A549 (cell line): ENCODE results near the gene FAM107B. TPM values are rescaled to one million over a fixed set of nuclear protein-coding genes. Genes with fewer than 3 reads are reported as not detected.

Source experiments
- ATAC-seq, 2 experiments: fragments of 200-7000 bp in 1 of 2; fragments of >200 bp in 1 of 2; cut with Nextera tagmentation in 1 of 2; cut with Tn5 transposase in 1 of 2; 3 replicates each; pipeline versions ENCODE4 v1.8.0 to v1.9.1; 2018 to 2020; ENCODE audit warnings: mild to moderate bottlenecking in 1 of 2, moderate library complexity in 1 of 2
- CTCF ChIA-PET: fragments of 300-600 bp; sonication (Branson Sonifier 250); formaldehyde crosslinking; extraction: SDS; loops from one replicate; lab custom pipeline; 2021; ENCODE audit warnings: antibody characterized with exemption, inconsistent platforms; lab: Yijun Ruan, JAX
- POLR2A ChIA-PET: fragments of 350-600 bp; formaldehyde crosslinking; extraction: SDS; loops from one replicate; lab custom pipeline; 2021; ENCODE audit warnings: antibody characterized with exemption, inconsistent platforms; lab: Yijun Ruan, JAX
- DNase-seq, 2 experiments: peaks; one replicate each; pipeline versions ENCODE4 v3.0.0 to v3.0.0-alpha.2; 2011 to 2016; ENCODE audit warnings: low read depth in 1 of 2, low spot score in 1 of 2
- FAIRE-seq: peaks from 2 replicates; lab custom pipeline; 2011; peaks lifted over from hg19 to GRCh38; lab: Jason Lieb, UNC
- H3K27ac ChIP-seq, 2 experiments: fragments of >200 bp; sonication (Bioruptor Twin); formaldehyde crosslinking; 3 replicates each; pipeline ENCODE4 v1.5.1; 2016 to 2017
- H3K4me1 ChIP-seq: fragments of >200 bp; sonication (Bioruptor Twin); formaldehyde crosslinking; 3 replicates; pipeline ENCODE4 v1.6.1; 2016
- H3K4me2 ChIP-seq: fragments of >200 bp; sonication (Bioruptor Twin); formaldehyde crosslinking; 3 replicates; pipeline ENCODE4 v1.6.1; 2016
- H3K4me3 ChIP-seq: fragments of >200 bp; sonication (Bioruptor Twin); formaldehyde crosslinking; 3 replicates; pipeline ENCODE4 v1.5.1; 2016
- H3K9me3 ChIP-seq: fragments of >200 bp; sonication (Bioruptor Twin); formaldehyde crosslinking; 3 replicates; pipeline ENCODE4 v1.6.1; 2016
- BCL3 ChIP-seq: fragments of >200 bp; sonication (Bioruptor Twin); formaldehyde crosslinking; IDR thresholded peaks from 3 replicates; pipeline ENCODE4 v1.6.1; 2016
- CBX2 ChIP-seq: fragments of 200-600 bp; sonication (generic); IDR thresholded peaks from 2 replicates; pipeline ENCODE4 v1.6.1; 2016; ENCODE audit warnings: low read depth, mild to moderate bottlenecking, borderline replicate concordance
- CBX8 ChIP-seq: fragments of 200-600 bp; sonication (generic); IDR thresholded peaks from 2 replicates; pipeline ENCODE4 v1.6.1; 2016
- CEBPB ChIP-seq, 2 experiments: fragments of >200 bp in 1 of 2; sonication (Bioruptor Twin) in 1 of 2; formaldehyde crosslinking in 1 of 2; IDR thresholded peaks; 2 replicates each; pipeline ENCODE4 v1.6.1; 2012 to 2016
- EP300 ChIP-seq, 2 experiments: fragments of >200 bp; sonication (Bioruptor Twin); formaldehyde crosslinking; IDR thresholded peaks; 2 replicates in 1 of 2; 3 replicates in 1 of 2; pipeline ENCODE4 v1.6.1; 2016 to 2017
- FOSL2 ChIP-seq, 2 experiments: fragments of 450-650 bp in 1 of 2; fragments of >200 bp in 1 of 2; sonication (Bioruptor Twin) in 1 of 2; formaldehyde crosslinking; IDR thresholded peaks; 2 replicates each; pipeline versions ENCODE4 v1.5.0 to v1.6.1; 2016 to 2020; ENCODE audit warnings: mild to moderate bottlenecking in 1 of 2, moderate library complexity in 1 of 2
- GATA3 ChIP-seq: IDR thresholded peaks from 2 replicates; pipeline ENCODE4 v1.6.1; 2012; ENCODE audit warnings: borderline replicate concordance
- HDAC2 ChIP-seq: fragments of 200-600 bp; sonication (generic); IDR thresholded peaks from 2 replicates; pipeline ENCODE4 v1.6.1; 2016
- HMGXB4 ChIP-seq: fragments of 250-450 bp; sonication (Bioruptor Pico); IDR thresholded peaks from 2 replicates; pipeline ENCODE4 v1.5.0; 2021; ENCODE audit warnings: mild to moderate bottlenecking, moderate library complexity, borderline replicate concordance
- HOXB13 ChIP-seq: fragments of 250-450 bp; sonication (Bioruptor Pico); IDR thresholded peaks from 2 replicates; pipeline ENCODE4 v1.5.0; 2020; ENCODE audit warnings: low read depth, mild to moderate bottlenecking, moderate library complexity
- JUNB ChIP-seq: fragments of >200 bp; sonication (Bioruptor Twin); formaldehyde crosslinking; IDR thresholded peaks from 2 replicates; pipeline ENCODE4 v1.6.1; 2016
- MAFK ChIP-seq: fragments of 450-650 bp; IDR thresholded peaks from 2 replicates; pipeline ENCODE4 v1.6.1; 2014; ENCODE audit not compliant: partially characterized antibody
- MAX ChIP-seq: IDR thresholded peaks from 2 replicates; pipeline ENCODE4 v1.6.1; 2012
- MAZ ChIP-seq: fragments of 150-350 bp; IDR thresholded peaks from 2 replicates; pipeline ENCODE4 v1.6.1; 2014; ENCODE audit warnings: antibody characterized with exemption, low read depth, low read length, borderline replicate concordance
- MYC ChIP-seq: IDR thresholded peaks from 2 replicates; pipeline ENCODE4 v1.6.1; 2012; ENCODE audit warnings: mild to moderate bottlenecking, inconsistent platforms, low read length, improper control_type of control experiment, borderline replicate concordance
- POLR2A ChIP-seq: IDR thresholded peaks from 2 replicates; pipeline ENCODE4 v1.6.1; 2012; ENCODE audit warnings: mild to moderate bottlenecking, low read length
- RARB ChIP-seq: fragments of 250-450 bp; sonication (Bioruptor Pico); IDR thresholded peaks from 2 replicates; pipeline ENCODE4 v1.8.0; 2021; ENCODE audit warnings: mild to moderate bottlenecking, moderate library complexity
- RCOR1 ChIP-seq: fragments of 150-350 bp; IDR thresholded peaks from 2 replicates; pipeline ENCODE4 v1.6.1; 2014; ENCODE audit warnings: antibody characterized with exemption, low read length, low read depth
- REST ChIP-seq: fragments of 200-600 bp; sonication (generic); IDR thresholded peaks from 2 replicates; pipeline ENCODE4 v1.6.1; 2016; ENCODE audit warnings: antibody characterized with exemption, mild to moderate bottlenecking, moderate library complexity
- SREBF2 ChIP-seq: fragments of 450-650 bp; IDR thresholded peaks from 2 replicates; pipeline ENCODE4 v1.6.1; 2014; ENCODE audit warnings: mild to moderate bottlenecking, moderate library complexity
- WGBS: methylation state at CpG from one replicate; pipeline ENCODE4 v1.1.6; 2017; ENCODE audit errors: missing lambda C conversion rate; 5-methylcytosine and 5-hydroxymethylcytosine counted together
- polyA plus RNA-seq, 4 experiments: library from polyadenylated mRNA; depleted of rRNA in 3 of 4; stranded (reverse); fragments of >200 nt; fragmentation: RNase III in 1 of 4; extraction: RNeasy Plus Mini Kit Qiagen cat#74134 plus additional on column Dnase treatment in 1 of 4; gene quantifications; 2 replicates in 3 of 4; 3 replicates in 1 of 4; pipeline ENCODE4 v1.2.3, GENCODE V29; 2011 to 2017

The FAM107B gene
- polyA plus RNA-seq, 2 of the 4 experiments (the other 2 are of a cell fraction) = 99.9 to 173 TPM

- TF ChIP-seq HMGXB4 (CRISPR knock-in tag) = no peak
- TF ChIP-seq, all 56 proteins: peak for 0
Measured at GRCh38 chr10:14574291-14574690, 200.4 kb downstream of the FAM107B start (continued).

- ATAC-seq = peak in 1 of 2 experiments; percentile 22; a peak in 4 of 6 replicates
- no peak for TF ChIP-seq CBX8
- peak in 1 of 2 experiments; percentile 22; a peak in 1 of 4 replicates for TF ChIP-seq CEBPB (IDR thresholded peaks at IDR 0.05)
- TF ChIP-seq MAX = 0 out of 2 replicates have a peak, but pooled peaks have one; percentile 19
- TF ChIP-seq RCOR1 = no peak
- TF ChIP-seq GATA3 = peak; percentile 56; the same call in 1 of the 2 replicates
- no peak for TF ChIP-seq FOSL2 (IDR thresholded peaks at IDR 0.05)
- peak; percentile 82 for TF ChIP-seq FOSL2 (CRISPR knock-in tag; IDR thresholded peaks at IDR 0.05)
- TF ChIP-seq CBX2 = no peak
- peak; percentile 67; the same call in 1 of the 2 replicates for TF ChIP-seq JUNB
- TF ChIP-seq BCL3 = 0 out of 3 replicates have a peak, but pooled peaks have one; percentile 18
- no peak for TF ChIP-seq SREBF2
- WGBS = 0% methylated on average over 1 of the region's 1 CpG
- ChIA-PET CTCF (interaction anchor here (1.0 to 1.4 kb wide), 2 partner anchors 19 to 75 kb away, joined by 3 read pairs; no protein-coding TSS in a partner anchor), POLR2A (no interaction called here)
- H3K4me2 ChIP-seq = peak overlapping the region; percentile 70
- H3K4me3 ChIP-seq = no peak overlapping the region; the same call in 2 of the 3 replicates
- peak in 1 of 2 experiments; percentile 81 for DNase-seq
- H3K27ac ChIP-seq = peak overlapping the region; percentile 77 to 84
- no peaks in the 10 kb centered on the region for H3K9me3 ChIP-seq
- no peak for FAIRE-seq
- H3K4me1 ChIP-seq = peaks cover 90% of the 10 kb centered on the region
Measured at GRCh38 chr10:14573666-14574261, 200.9 kb downstream of the FAM107B start.

GRCh38 chr10:14572811-14573210, 201.9 kb downstream of the FAM107B start:
- WGBS = 70% methylated on average over 3 of the region's 3 CpGs
- H3K4me2 ChIP-seq = peak overlapping the region; percentile 70
- FAIRE-seq (no peak), DNase-seq (no peak), ATAC-seq (no peak)
- peak overlapping the region; percentile 77 to 84 for H3K27ac ChIP-seq
- ChIA-PET POLR2A (interaction anchor here (0.6 kb wide), 1 partner anchor 387 kb away, joined by 6 read pairs; the partner anchor contains the start of gene MEIG1), CTCF (interaction anchor here (0.8 to 1.0 kb wide), 2 partner anchors 74 to 250 kb away, joined by 3 read pairs; no protein-coding TSS in a partner anchor)
- no peaks in the 10 kb centered on the region for H3K9me3 ChIP-seq
- peaks cover 86% of the 10 kb centered on the region for H3K4me1 ChIP-seq
- TF ChIP-seq HOXB13 (CRISPR knock-in tag) = no peak
- no peak for TF ChIP-seq CEBPB (IDR thresholded peaks at IDR 0.05)
- TF ChIP-seq HDAC2 = no peak
- TF ChIP-seq MAFK = no peak
- TF ChIP-seq MYC = no peak
- no peak for TF ChIP-seq CBX8
- TF ChIP-seq RARB = no peak
- TF ChIP-seq POLR2A = no peak
- TF ChIP-seq EP300 (IDR thresholded peaks at IDR 0.05) = no peak
- no peak for TF ChIP-seq RCOR1
- no peak for TF ChIP-seq CBX2
- no peak for TF ChIP-seq MAZ
- no peak for TF ChIP-seq REST
- no peak for TF ChIP-seq SREBF2
- peak overlapping the region; percentile 9; the same call in 1 of the 3 replicates for H3K4me3 ChIP-seq
